ENCODE measurements around the gene TMED9.

Gene TMED9

GRCh38 chr5:177595026-177595585 lies 3.1 kb downstream of the TMED9 start:
- Histone ChIP-seq H3K36me3 (ENCODE audit: insufficient read depth, low read length) (peaks cover 21% of the 10 kb centered on the region), H3K9me3 (ENCODE audit: control insufficient read depth, insufficient read depth, low read length) (no peaks in the 10 kb centered on the region), H3K9ac (ENCODE audit: low read depth, low read length) (no peak overlapping the region), H3K4me1 (ENCODE audit: insufficient read depth, low read length) (0 out of 2 replicates have a peak, but pooled peaks cover 3% of the 10 kb centered on the region)

DNA sequence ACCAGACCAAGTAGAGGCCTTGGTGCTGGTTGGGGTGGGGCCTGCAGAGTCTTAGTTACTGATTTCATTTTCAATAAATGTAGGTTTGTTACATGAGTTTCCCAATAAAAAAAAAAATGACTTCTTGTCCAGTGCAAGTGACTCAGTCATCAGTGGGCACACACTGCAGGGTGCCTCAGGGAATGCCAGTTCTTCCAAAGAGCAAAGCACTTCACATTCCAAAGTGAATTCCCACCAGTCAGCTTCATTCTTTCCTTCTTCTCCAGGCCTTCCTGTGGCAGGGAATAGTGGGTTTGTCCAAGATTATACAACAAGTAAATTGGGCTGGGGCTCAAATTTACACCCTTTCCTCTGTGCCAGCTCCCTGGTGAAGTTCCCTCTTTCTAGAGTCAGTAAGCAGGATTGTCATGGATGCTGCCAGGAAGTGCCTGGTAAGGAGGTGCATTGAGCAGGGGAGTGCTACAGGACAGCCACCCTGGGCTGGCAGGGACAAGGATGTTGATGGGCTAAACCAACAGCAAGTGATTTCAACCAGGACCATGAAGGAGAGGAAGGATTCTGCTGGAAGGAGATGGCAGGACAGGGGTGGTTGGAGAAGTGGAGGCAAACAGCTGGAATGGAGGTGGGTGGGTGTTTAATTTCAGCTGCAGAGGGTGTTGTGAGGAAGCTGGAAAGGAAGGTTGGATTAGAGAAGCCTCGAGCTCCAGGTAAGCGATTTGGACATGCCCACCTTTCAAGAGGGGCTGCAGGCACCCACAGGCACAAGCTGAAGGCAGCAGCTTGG lies 4.2 kb downstream of the TMED9 start:
- peaks cover 21% of the 10 kb centered on the region for H3K36me3 ChIP-seq (ENCODE audit: insufficient read depth, low read length)
- no peak overlapping the region for H3K9ac ChIP-seq (ENCODE audit: low read depth, low read length)
- no peaks in the 10 kb centered on the region for H3K9me3 ChIP-seq (ENCODE audit: control insufficient read depth, insufficient read depth, low read length)
- peaks cover 3% of the 10 kb centered on the region; the same call in 1 of the 2 replicates for H3K4me1 ChIP-seq (ENCODE audit: insufficient read depth, low read length)

DNA sequence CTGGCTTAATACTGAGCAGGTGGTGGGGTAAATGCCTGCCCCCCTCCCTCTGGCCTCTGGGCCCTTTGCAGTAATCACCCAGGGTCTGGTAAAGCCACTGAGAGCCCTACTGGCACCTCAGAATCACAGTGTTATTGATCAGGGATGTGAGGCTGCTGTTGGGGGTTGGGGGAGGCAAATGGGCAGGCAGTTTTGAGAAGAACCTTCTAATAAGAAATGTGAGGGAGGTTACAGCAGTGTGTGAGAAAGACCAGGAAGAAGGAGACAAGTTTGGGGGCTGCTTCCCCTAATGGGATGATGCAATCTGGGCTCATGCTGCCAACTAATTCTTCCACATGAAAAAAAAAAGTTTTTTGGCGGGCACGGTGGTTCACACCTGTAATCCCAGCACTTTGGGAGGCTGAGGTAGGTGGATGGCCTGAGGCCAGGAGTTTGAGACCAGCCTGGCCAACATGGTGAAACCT lies 4.8 kb downstream of the TMED9 start:
- peaks cover 3% of the 10 kb centered on the region; the same call in 1 of the 2 replicates for H3K4me1 ChIP-seq (ENCODE audit: insufficient read depth, low read length)
- peaks cover 21% of the 10 kb centered on the region for H3K36me3 ChIP-seq (ENCODE audit: insufficient read depth, low read length)
- H3K9me3 ChIP-seq (ENCODE audit: control insufficient read depth, insufficient read depth, low read length), result no peaks in the 10 kb centered on the region
- H3K9ac ChIP-seq (ENCODE audit: low read depth, low read length), result no peak overlapping the region

GRCh38 chr5:177598477-177598876 lies 6.5 kb downstream of the TMED9 start:
- Histone ChIP-seq H3K9me3 (ENCODE audit: control insufficient read depth, insufficient read depth, low read length) (no peaks in the 10 kb centered on the region), H3K4me1 (ENCODE audit: insufficient read depth, low read length) (peaks cover 3% of the 10 kb centered on the region; the same call in 1 of the 2 replicates), H3K36me3 (ENCODE audit: insufficient read depth, low read length) (peaks cover 19% of the 10 kb centered on the region), H3K9ac (ENCODE audit: low read depth, low read length) (no peak overlapping the region; the same call in 1 of the 2 replicates)

DNA sequence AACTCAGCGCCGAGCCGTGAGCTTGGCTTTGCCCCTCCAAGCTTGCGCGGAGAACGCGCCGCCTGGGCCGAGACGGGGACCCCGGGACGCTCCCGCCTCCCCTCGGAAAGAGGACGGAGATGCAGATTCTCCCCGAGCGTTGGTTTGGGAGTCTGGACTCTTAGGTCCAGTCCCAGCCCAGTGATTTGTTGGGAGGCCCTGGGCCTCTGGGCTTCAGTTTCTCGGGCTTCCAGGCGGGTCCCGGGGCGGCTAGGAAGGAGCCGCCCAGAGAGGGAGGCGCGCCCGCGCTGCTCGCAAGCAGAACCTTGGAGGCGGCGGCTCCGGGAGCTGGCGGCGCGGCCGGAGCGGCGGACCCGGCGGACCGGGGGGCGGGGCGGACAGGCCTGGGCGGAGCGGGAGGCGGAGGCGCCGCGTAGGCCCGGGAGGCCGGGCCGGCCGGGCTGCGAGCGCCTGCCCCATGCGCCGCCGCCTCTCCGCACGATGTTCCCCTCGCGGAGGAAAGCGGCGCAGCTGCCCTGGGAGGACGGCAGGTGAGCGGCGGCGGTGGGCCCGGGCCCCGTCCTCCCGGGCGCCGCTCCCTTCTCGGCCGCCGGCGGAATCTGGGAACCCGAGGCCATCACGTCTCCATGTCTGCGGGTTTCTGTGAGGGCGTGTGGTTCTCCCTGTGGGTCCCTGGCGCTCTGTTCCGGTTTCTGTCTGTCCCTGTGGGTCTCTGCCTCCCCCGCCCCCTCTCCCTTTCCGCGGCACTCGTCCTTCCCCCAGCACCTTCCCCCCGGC lies 7.9 kb downstream of the TMED9 start, which contains the start of gene B4GALT7:
Gene B4GALT7, plus strand, starts transcription at position 402 of the 777 bp plus-strand sequence. Its CDS starts 79 bp downstream, at position 481.
- H3K9ac ChIP-seq (ENCODE audit: low read depth, low read length), result peak within 1 kb of the TSS; percentile 87
- peaks cover 6% of the 10 kb centered on the region; the same call in 1 of the 2 replicates for H3K36me3 ChIP-seq (ENCODE audit: insufficient read depth, low read length)
- no peaks in the 10 kb centered on the region for H3K9me3 ChIP-seq (ENCODE audit: control insufficient read depth, insufficient read depth, low read length)
- peaks cover 3% of the 10 kb centered on the region; the same call in 1 of the 2 replicates for H3K4me1 ChIP-seq (ENCODE audit: insufficient read depth, low read length)

DNA sequence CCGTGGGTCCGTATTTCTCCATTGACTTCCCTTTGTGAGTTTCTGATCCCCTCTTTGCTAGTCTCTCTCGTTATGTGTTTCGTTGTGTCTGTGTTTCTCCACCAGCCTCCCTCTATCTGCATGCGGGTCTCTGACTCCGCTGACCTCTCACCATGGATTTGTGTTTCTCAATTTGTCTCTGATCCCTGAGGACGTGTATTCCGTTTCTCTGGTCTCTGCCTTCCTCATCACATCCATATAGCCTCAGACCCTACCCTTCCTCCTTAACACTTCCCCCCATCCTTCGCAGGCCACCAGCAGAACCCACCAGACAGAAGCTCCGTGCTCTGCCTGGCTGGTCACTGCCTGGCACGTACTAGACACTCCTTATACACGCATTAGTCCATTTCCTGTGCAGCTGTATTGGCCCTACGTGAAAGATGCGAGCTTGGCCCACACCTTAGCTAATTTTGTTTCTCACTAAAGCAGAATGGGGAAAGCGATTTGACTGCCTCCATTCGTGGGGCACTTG lies 8.6 kb downstream of the TMED9 start:
- peaks cover 3% of the 10 kb centered on the region; the same call in 1 of the 2 replicates for H3K4me1 ChIP-seq (ENCODE audit: insufficient read depth, low read length)
- H3K36me3 ChIP-seq (ENCODE audit: insufficient read depth, low read length), result no peaks in the 10 kb centered on the region
- peak overlapping the region; percentile 87 for H3K9ac ChIP-seq (ENCODE audit: low read depth, low read length)
- H3K9me3 ChIP-seq (ENCODE audit: control insufficient read depth, insufficient read depth, low read length), result no peaks in the 10 kb centered on the region

DNA sequence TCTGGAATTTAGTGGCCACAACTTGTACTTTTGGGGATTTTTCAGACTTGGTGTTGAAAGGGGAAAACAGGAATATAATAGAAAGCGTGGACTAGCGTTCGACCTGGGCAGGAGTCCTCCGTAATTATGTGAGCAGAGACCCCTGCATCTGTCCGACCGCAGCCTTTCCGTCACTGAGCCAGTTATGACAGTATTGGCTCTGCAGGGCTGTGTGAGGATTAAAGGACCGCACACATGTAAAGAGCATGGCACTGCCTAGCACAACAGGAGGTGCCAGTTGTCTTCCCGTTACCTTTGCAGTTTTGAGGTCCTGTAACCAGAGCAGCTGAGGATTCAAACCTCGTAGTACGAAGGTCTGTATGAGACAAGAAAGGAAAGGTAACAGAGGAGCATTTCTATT lies 9.1 kb downstream of the TMED9 start:
- Histone ChIP-seq H3K9me3 (ENCODE audit: control insufficient read depth, insufficient read depth, low read length) (no peaks in the 10 kb centered on the region), H3K9ac (ENCODE audit: low read depth, low read length) (no peak overlapping the region; the same call in 1 of the 2 replicates), H3K36me3 (ENCODE audit: insufficient read depth, low read length) (no peaks in the 10 kb centered on the region), H3K4me1 (ENCODE audit: insufficient read depth, low read length) (peaks cover 3% of the 10 kb centered on the region; the same call in 1 of the 2 replicates)

- Histone ChIP-seq H3K4me1 (ENCODE audit: insufficient read depth, low read length) (peaks cover 4% of the 10 kb centered on the region; the same call in 1 of the 2 replicates), H3K36me3 (ENCODE audit: insufficient read depth, low read length) (no peaks in the 10 kb centered on the region), H3K9me3 (ENCODE audit: control insufficient read depth, insufficient read depth, low read length) (no peaks in the 10 kb centered on the region), H3K9ac (ENCODE audit: low read depth, low read length) (no peak overlapping the region)
Observed at GRCh38 chr5:177601577-177602457, 9.8 kb downstream of the TMED9 start.

GRCh38 chr5:177602458-177602830 lies 10.4 kb downstream of the TMED9 start:
- peaks cover 9% of the 10 kb centered on the region; the same call in 1 of the 2 replicates for H3K4me1 ChIP-seq (ENCODE audit: insufficient read depth, low read length)
- no peaks in the 10 kb centered on the region for H3K9me3 ChIP-seq (ENCODE audit: control insufficient read depth, insufficient read depth, low read length)
- no peak overlapping the region for H3K9ac ChIP-seq (ENCODE audit: low read depth, low read length)
- no peaks in the 10 kb centered on the region for H3K36me3 ChIP-seq (ENCODE audit: insufficient read depth, low read length)

- Histone ChIP-seq H3K4me1 (ENCODE audit: insufficient read depth, low read length) (peaks cover 6% of the 10 kb centered on the region; the same call in 1 of the 2 replicates), H3K9me3 (ENCODE audit: control insufficient read depth, insufficient read depth, low read length) (no peaks in the 10 kb centered on the region), H3K9ac (ENCODE audit: low read depth, low read length) (no peak overlapping the region), H3K36me3 (ENCODE audit: insufficient read depth, low read length) (no peaks in the 10 kb centered on the region)
Observed at GRCh38 chr5:177603631-177604030, 11.6 kb downstream of the TMED9 start.

DNA sequence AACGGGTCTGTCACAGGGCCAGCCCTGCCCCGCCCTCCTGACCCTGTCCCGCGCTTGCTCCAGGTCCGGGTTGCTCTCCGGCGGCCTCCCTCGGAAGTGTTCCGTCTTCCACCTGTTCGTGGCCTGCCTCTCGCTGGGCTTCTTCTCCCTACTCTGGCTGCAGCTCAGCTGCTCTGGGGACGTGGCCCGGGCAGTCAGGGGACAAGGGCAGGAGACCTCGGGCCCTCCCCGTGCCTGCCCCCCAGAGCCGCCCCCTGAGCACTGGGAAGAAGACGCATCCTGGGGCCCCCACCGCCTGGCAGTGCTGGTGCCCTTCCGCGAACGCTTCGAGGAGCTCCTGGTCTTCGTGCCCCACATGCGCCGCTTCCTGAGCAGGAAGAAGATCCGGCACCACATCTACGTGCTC lies 12.1 kb downstream of the TMED9 start:
- H3K4me1 ChIP-seq (ENCODE audit: insufficient read depth, low read length), result peaks cover 6% of the 10 kb centered on the region; the same call in 1 of the 2 replicates
- no peak overlapping the region for H3K9ac ChIP-seq (ENCODE audit: low read depth, low read length)
- H3K36me3 ChIP-seq (ENCODE audit: insufficient read depth, low read length), result no peaks in the 10 kb centered on the region
- no peaks in the 10 kb centered on the region for H3K9me3 ChIP-seq (ENCODE audit: control insufficient read depth, insufficient read depth, low read length)

DNA sequence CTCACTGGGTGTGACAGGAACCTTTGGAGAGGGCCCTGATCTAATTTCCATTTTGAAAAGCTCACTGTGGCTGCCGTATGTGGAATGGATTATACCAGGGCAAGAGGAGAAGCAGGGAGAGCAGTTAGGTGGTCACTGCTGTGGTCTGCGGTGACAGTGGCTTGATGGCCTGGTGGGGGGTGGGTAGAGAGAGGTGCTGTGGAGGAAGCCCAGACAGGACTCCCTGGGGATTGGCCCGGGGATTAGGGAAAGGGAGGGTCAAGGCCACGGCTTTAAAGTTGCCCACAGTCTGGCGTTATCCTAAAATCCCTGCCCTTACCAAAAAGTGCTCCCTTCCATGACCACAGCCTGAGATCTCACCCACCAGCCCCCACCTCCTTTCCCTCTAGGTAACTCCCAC lies 12.7 kb downstream of the TMED9 start:
- Histone ChIP-seq H3K9me3 (ENCODE audit: control insufficient read depth, insufficient read depth, low read length) (no peaks in the 10 kb centered on the region), H3K36me3 (ENCODE audit: insufficient read depth, low read length) (no peaks in the 10 kb centered on the region; the same call in 1 of the 2 replicates), H3K4me1 (ENCODE audit: insufficient read depth, low read length) (peaks cover 6% of the 10 kb centered on the region; the same call in 1 of the 2 replicates), H3K9ac (ENCODE audit: low read depth, low read length) (no peak overlapping the region)

DNA sequence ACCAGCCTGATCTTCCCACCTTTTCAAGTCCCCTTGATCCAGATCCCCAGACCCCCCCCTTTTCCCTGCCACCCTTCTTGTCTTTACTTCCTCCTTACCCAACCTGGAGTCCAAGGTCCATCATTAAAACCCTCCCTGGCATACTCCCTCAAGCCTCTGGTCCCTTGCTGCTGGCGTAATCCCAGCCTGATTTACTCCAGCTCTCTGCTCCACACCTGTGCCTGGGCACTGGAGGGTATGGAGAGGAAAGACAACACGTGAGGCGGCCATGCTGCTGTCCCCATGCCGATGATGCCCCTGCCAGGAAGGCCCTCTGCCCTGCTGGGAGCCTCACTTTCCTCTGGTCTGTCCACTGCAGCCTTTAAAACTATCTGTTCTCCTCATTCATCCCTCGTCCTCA lies 13.1 kb downstream of the TMED9 start:
- Histone ChIP-seq H3K36me3 (ENCODE audit: insufficient read depth, low read length) (no peaks in the 10 kb centered on the region; the same call in 1 of the 2 replicates), H3K9me3 (ENCODE audit: control insufficient read depth, insufficient read depth, low read length) (no peaks in the 10 kb centered on the region), H3K9ac (ENCODE audit: low read depth, low read length) (no peak overlapping the region), H3K4me1 (ENCODE audit: insufficient read depth, low read length) (peaks cover 6% of the 10 kb centered on the region; the same call in 1 of the 2 replicates)
